ENCODE data around the gene RSPO4. TPM values are rescaled to one million over a fixed set of nuclear protein-coding genes. Genes with fewer than 3 reads are reported as not detected.

Gene RSPO4
- total and polyA plus RNA-seq, 2 of the 13 experiments (the other 11 are each of a cell fraction or from before 2014, with no cell fraction given), result not detected

- TF ChIP-seq, protein P1, sequence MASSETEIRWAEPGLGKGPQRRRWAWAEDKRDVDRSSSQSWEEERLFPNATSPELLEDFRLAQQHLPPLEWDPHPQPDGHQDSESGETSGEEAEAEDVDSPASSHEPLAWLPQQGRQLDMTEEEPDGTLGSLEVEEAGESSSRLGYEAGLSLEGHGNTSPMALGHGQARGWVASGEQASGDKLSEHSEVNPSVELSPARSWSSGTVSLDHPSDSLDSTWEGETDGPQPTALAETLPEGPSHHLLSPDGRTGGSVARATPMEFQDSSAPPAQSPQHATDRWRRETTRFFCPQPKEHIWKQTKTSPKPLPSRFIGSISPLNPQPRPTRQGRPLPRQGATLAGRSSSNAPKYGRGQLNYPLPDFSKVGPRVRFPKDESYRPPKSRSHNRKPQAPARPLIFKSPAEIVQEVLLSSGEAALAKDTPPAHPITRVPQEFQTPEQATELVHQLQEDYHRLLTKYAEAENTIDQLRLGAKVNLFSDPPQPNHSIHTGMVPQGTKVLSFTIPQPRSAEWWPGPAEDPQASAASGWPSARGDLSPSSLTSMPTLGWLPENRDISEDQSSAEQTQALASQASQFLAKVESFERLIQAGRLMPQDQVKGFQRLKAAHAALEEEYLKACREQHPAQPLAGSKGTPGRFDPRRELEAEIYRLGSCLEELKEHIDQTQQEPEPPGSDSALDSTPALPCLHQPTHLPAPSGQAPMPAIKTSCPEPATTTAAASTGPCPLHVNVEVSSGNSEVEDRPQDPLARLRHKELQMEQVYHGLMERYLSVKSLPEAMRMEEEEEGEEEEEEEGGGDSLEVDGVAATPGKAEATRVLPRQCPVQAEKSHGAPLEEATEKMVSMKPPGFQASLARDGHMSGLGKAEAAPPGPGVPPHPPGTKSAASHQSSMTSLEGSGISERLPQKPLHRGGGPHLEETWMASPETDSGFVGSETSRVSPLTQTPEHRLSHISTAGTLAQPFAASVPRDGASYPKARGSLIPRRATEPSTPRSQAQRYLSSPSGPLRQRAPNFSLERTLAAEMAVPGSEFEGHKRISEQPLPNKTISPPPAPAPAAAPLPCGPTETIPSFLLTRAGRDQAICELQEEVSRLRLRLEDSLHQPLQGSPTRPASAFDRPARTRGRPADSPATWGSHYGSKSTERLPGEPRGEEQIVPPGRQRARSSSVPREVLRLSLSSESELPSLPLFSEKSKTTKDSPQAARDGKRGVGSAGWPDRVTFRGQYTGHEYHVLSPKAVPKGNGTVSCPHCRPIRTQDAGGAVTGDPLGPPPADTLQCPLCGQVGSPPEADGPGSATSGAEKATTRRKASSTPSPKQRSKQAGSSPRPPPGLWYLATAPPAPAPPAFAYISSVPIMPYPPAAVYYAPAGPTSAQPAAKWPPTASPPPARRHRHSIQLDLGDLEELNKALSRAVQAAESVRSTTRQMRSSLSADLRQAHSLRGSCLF (CRISPR knock-in tag; IDR thresholded peaks at IDR 0.05; ENCODE audit: borderline replicate concordance), result no peak
- TF ChIP-seq SMYD3 (CRISPR knock-in tag; IDR thresholded peaks at IDR 0.05), result no peak
- TF ChIP-seq KAT7 (CRISPR knock-in tag; IDR thresholded peaks at IDR 0.05; ENCODE audit: borderline replicate concordance), result no peak
- no peak for TF ChIP-seq ZNF136 (CRISPR knock-in tag; IDR thresholded peaks at IDR 0.05; ENCODE audit: low read depth)
- no peak for TF ChIP-seq MAFK (conservative IDR thresholded peaks at IDR 0.05 in 1 of 2, IDR thresholded peaks at IDR 0.05 in 1 of 2; ENCODE audit: low read length in 2 of 2)
- peak; percentile 75; the same call in 1 of the 2 replicates for TF ChIP-seq NRL (CRISPR knock-in tag; IDR thresholded peaks at IDR 0.05; ENCODE audit: borderline replicate concordance)
- TF ChIP-seq HNRNPUL1 (IDR thresholded peaks at IDR 0.05; ENCODE audit: low read depth, low read length), result no peak
- no peak for TF ChIP-seq ZNF30 (CRISPR knock-in tag; IDR thresholded peaks at IDR 0.05)
- TF ChIP-seq, protein P2, sequence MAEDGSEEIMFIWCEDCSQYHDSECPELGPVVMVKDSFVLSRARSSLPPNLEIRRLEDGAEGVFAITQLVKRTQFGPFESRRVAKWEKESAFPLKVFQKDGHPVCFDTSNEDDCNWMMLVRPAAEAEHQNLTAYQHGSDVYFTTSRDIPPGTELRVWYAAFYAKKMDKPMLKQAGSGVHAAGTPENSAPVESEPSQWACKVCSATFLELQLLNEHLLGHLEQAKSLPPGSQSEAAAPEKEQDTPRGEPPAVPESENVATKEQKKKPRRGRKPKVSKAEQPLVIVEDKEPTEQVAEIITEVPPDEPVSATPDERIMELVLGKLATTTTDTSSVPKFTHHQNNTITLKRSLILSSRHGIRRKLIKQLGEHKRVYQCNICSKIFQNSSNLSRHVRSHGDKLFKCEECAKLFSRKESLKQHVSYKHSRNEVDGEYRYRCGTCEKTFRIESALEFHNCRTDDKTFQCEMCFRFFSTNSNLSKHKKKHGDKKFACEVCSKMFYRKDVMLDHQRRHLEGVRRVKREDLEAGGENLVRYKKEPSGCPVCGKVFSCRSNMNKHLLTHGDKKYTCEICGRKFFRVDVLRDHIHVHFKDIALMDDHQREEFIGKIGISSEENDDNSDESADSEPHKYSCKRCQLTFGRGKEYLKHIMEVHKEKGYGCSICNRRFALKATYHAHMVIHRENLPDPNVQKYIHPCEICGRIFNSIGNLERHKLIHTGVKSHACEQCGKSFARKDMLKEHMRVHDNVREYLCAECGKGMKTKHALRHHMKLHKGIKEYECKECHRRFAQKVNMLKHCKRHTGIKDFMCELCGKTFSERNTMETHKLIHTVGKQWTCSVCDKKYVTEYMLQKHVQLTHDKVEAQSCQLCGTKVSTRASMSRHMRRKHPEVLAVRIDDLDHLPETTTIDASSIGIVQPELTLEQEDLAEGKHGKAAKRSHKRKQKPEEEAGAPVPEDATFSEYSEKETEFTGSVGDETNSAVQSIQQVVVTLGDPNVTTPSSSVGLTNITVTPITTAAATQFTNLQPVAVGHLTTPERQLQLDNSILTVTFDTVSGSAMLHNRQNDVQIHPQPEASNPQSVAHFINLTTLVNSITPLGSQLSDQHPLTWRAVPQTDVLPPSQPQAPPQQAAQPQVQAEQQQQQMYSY (CRISPR knock-in tag; IDR thresholded peaks at IDR 0.05), result no peak
- TF ChIP-seq, protein P3, sequence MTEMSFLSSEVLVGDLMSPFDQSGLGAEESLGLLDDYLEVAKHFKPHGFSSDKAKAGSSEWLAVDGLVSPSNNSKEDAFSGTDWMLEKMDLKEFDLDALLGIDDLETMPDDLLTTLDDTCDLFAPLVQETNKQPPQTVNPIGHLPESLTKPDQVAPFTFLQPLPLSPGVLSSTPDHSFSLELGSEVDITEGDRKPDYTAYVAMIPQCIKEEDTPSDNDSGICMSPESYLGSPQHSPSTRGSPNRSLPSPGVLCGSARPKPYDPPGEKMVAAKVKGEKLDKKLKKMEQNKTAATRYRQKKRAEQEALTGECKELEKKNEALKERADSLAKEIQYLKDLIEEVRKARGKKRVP (CRISPR knock-in tag; IDR thresholded peaks at IDR 0.05), result peak in 1 of 2 experiments; percentile 51; a peak in 1 of 4 replicates
- TF ChIP-seq PPARG (CRISPR knock-in tag; conservative IDR thresholded peaks at IDR 0.05), result no peak
- TF ChIP-seq ZNF224 (CRISPR knock-in tag; IDR thresholded peaks at IDR 0.05), result no peak
- peak; percentile 75; the same call in 1 of the 2 replicates for TF ChIP-seq IRF2 (CRISPR knock-in tag; IDR thresholded peaks at IDR 0.05)
- TF ChIP-seq, protein P4, sequence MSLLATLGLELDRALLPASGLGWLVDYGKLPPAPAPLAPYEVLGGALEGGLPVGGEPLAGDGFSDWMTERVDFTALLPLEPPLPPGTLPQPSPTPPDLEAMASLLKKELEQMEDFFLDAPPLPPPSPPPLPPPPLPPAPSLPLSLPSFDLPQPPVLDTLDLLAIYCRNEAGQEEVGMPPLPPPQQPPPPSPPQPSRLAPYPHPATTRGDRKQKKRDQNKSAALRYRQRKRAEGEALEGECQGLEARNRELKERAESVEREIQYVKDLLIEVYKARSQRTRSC (CRISPR knock-in tag; IDR thresholded peaks at IDR 0.05; ENCODE audit: low read depth), result no peak
- no peak for TF ChIP-seq MNT (IDR thresholded peaks at IDR 0.05)
- TF ChIP-seq, protein P5, sequence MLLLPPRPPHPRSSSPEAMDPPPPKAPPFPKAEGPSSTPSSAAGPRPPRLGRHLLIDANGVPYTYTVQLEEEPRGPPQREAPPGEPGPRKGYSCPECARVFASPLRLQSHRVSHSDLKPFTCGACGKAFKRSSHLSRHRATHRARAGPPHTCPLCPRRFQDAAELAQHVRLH (CRISPR knock-in tag; IDR thresholded peaks at IDR 0.05; ENCODE audit: borderline replicate concordance, low read depth), result 0 out of 2 replicates have a peak, but pooled peaks have one; percentile 55
Measured at GRCh38 chr20:956330-956951, 45.7 kb downstream of the RSPO4 start (continued).
